KOPT-K1 (cell line): ENCODE measurements around the gene PGAM4.

Experiments
- H3K27ac ChIP-seq: fragments of 200-600 bp; sonication (generic); 2 replicates; pipeline ENCODE4 v1.5.1; 2016; ENCODE audit warnings: antibody characterized with exemption, mild to moderate bottlenecking, low read depth, low read length; ENCODE audit not compliant: poor library complexity, severe bottlenecking
- H3K36me3 ChIP-seq: fragments of 200-600 bp; sonication (generic); 2 replicates; pipeline ENCODE4 v1.5.1; 2017; ENCODE audit warnings: antibody characterized with exemption, mild to moderate bottlenecking, low read length, moderate library complexity; ENCODE audit not compliant: insufficient read depth
- H3K9me3 ChIP-seq: fragments of 200-600 bp; sonication (generic); 2 replicates; pipeline ENCODE4 v1.5.1; 2017; ENCODE audit warnings: antibody characterized with exemption, low read length, mild to moderate bottlenecking; ENCODE audit not compliant: insufficient read depth, poor library complexity, severe bottlenecking

Gene PGAM4

DNA sequence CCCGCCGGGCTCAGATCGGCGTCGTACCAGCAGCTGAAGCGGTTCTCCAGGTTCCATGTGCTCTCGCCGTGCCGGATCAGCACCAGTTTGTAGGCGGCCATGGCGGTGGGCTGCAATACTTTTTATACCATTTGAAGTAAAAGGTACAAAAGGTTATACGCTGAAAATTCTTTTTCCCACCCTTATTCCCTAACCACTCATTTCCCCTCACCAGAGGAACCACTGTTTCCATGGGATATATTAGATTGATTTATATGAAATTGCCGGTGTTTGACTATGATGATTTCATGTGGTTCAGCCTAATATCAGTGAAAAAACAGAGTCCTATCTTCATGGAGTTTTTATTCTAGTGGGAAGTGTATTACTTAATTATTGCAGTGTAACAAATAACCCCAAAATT, at the start of gene PGAM4:
Gene PGAM4 (minus strand): TSS at position 101 of the 400 bp plus-strand sequence. CDS start 0 bp downstream, at position 101.
- no peaks in the 10 kb centered on the region for H3K9me3 ChIP-seq
- no peaks in the 10 kb centered on the region for H3K36me3 ChIP-seq
- H3K27ac ChIP-seq: no peak within 1 kb of the TSS

DNA sequence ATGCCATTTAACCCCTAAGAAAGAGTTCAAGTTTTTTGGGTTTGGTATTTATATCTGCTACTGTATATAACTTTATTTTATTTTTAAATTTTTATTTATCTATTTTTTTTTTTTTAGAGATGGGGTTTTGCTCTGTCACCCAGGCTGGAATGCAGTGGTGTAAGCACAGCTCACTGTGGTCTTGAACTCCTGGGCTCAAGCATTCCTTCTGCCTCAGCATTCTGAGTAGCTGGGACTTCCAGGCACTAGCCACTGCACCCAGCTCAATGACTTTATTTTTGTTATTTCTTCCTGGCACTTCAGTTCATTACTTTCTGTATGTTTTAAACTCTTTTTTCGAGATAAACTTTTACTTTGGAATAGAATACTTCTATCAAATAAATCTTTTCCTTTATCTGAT, 42.4 kb upstream of the PGAM4 start:
- Histone ChIP-seq H3K36me3 (no peaks in the 10 kb centered on the region), H3K27ac (no peak overlapping the region), H3K9me3 (no peaks in the 10 kb centered on the region)

DNA sequence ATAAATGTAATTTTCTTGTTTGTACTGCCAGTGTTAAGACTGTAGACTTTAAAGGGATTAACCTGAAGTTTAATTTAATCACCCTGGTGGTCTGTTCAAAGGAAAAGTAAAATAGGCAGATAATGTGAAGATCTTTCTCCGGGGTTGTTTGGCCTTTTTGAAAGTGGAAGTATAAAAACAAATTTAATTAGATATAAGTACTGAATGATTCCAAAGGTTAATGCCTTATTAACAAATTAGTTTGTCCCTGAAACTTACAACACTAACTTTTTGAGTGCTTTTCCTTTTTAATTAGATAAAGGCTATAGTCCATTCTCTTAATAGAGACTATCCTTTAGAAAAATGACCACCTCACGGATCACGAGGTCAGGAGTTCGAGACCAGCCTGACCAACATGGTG, 10.4 kb upstream of the PGAM4 start:
- no peaks in the 10 kb centered on the region for H3K9me3 ChIP-seq
- H3K27ac ChIP-seq: no peak overlapping the region
- no peaks in the 10 kb centered on the region for H3K36me3 ChIP-seq

- Histone ChIP-seq H3K27ac (no peak overlapping the region), H3K36me3 (no peaks in the 10 kb centered on the region), H3K9me3 (no peaks in the 10 kb centered on the region)
These were observed 8.1 kb upstream of the PGAM4 start for GRCh38 chrX:77977518-77977917.

DNA sequence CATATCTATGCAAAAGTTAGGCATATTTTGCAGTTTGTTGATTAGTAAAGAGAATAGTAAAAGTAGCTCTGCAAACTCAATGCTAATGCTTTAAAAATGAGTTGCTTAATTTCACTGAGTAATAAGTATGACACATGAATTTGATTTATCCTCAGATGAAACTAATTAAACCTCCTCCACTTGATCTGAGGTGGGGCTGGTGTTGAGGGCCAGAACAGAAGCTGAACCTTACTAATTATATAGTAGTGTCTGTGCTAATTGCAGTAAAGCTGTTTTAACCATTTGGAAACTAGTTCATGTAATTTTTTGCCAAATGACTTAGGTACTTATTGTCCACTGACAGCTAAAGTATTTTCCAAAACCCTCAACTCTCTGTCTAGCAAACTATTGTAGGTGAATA, 7.7 kb upstream of the PGAM4 start:
- Histone ChIP-seq H3K27ac (no peak overlapping the region), H3K36me3 (no peaks in the 10 kb centered on the region), H3K9me3 (no peaks in the 10 kb centered on the region)

GRCh38 chrX:77975755-77976154, 6.3 kb upstream of the PGAM4 start:
- Histone ChIP-seq H3K9me3 (no peaks in the 10 kb centered on the region), H3K27ac (no peak overlapping the region)

GRCh38 chrX:77967631-77968030, 1.8 kb downstream of the PGAM4 start:
- no peak overlapping the region for H3K27ac ChIP-seq
- H3K9me3 ChIP-seq: no peaks in the 10 kb centered on the region
- no peaks in the 10 kb centered on the region for H3K36me3 ChIP-seq

More at GRCh38 chrX:77975755-77976154, 6.3 kb upstream of the PGAM4 start:
- no peaks in the 10 kb centered on the region for H3K36me3 ChIP-seq

- H3K9me3 ChIP-seq: no peaks in the 10 kb centered on the region
- no peak overlapping the region for H3K27ac ChIP-seq
- H3K36me3 ChIP-seq: no peaks in the 10 kb centered on the region
These were observed 3.1 kb downstream of the PGAM4 start for GRCh38 chrX:77966361-77966760.

DNA sequence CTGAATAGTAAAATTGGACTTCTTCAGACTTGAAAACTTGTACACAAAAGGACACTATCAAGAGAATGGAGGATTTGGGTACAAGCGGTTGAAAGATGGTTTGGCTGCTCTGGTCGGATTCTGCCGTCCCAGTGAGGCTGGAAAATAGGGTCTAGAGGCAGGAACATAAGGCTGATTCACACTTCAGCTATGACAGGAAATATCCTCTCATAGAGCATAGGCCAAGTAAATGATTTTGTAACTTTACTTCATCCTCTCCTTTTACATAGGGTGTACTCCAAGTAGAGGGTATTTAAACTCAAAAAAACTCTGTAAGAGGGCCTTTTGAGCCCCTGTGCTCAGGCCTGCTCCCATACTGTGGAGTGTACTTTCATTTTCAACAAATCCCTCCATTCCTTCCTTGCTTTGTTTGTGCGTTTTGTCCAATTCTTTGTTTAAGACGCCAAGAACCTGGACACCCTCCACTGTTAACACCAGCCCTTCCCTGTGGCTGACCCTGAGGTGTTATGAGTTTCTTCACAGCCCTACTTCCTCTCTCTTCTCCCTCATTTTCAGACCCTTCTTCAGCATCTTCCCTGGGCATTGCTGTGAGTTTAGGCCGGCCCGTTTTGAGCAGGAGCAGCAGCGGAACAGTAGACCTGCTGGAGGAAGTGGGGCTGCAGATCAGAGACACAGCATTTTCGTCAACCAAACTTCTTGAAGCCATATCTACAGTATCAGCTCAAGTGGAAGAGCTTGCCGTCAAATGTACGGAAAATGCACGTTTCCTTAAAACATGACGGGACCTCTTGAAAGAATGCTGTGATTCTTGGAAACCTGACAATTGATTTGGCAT, 7.2 kb downstream of the PGAM4 start:
- H3K36me3 ChIP-seq: no peaks in the 10 kb centered on the region
- peak overlapping the region; percentile 57 for H3K27ac ChIP-seq
- H3K9me3 ChIP-seq: no peaks in the 10 kb centered on the region

- Histone ChIP-seq H3K27ac (no peak overlapping the region), H3K9me3 (no peaks in the 10 kb centered on the region)
These were observed 8.4 kb downstream of the PGAM4 start for GRCh38 chrX:77961063-77961462.

GRCh38 chrX:77960567-77960966, 8.9 kb downstream of the PGAM4 start:
- no peak overlapping the region for H3K27ac ChIP-seq
- no peaks in the 10 kb centered on the region for H3K36me3 ChIP-seq

More at GRCh38 chrX:77961063-77961462, 8.4 kb downstream of the PGAM4 start:
- H3K36me3 ChIP-seq: no peaks in the 10 kb centered on the region

DNA sequence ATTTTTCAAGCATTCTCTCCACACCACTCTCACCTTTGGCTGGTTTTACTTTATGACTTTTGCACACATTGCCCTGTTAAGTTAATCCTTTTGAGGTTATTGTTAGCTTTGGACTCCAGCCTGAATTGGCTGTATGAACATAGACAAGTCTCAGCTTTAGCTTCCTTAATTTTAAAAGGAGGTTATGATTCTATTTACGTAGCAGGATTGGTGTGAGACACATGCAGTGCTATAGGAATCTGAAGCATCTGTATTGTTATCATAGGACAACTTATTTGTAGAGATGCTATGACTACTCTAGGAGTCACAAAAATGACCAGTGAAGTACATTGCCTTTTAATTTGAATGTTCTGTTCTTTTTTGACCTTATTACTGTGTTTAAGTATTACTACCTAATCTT, 15.7 kb downstream of the PGAM4 start:
- H3K9me3 ChIP-seq: no peaks in the 10 kb centered on the region
- H3K36me3 ChIP-seq: no peaks in the 10 kb centered on the region
- H3K27ac ChIP-seq: no peak overlapping the region

More at GRCh38 chrX:77960567-77960966, 8.9 kb downstream of the PGAM4 start:
- H3K9me3 ChIP-seq: no peaks in the 10 kb centered on the region

DNA sequence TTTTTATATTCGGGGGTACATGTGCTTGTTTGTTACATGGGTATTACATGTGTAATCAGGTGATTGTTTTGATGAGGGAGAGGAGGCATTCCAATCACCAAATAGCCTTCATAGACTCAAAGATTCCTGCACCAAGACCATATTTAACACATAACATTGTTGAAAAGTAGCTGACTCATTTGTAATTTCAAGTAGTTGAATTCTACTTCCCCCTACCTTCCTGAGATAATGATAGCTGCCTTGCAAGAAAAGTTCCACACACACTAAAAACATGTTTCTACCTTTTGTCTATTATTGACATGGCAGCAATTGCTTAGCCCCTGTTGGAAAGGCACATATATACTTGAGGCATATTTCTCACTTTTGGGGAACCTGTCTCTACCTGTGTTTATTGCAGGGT, 16.1 kb downstream of the PGAM4 start:
- Histone ChIP-seq H3K9me3 (no peaks in the 10 kb centered on the region), H3K27ac (no peak overlapping the region), H3K36me3 (no peaks in the 10 kb centered on the region)

- Histone ChIP-seq H3K27ac (no peak overlapping the region), H3K36me3 (no peaks in the 10 kb centered on the region), H3K9me3 (no peaks in the 10 kb centered on the region)
These were observed 17.3 kb downstream of the PGAM4 start for GRCh38 chrX:77952173-77952572.

DNA sequence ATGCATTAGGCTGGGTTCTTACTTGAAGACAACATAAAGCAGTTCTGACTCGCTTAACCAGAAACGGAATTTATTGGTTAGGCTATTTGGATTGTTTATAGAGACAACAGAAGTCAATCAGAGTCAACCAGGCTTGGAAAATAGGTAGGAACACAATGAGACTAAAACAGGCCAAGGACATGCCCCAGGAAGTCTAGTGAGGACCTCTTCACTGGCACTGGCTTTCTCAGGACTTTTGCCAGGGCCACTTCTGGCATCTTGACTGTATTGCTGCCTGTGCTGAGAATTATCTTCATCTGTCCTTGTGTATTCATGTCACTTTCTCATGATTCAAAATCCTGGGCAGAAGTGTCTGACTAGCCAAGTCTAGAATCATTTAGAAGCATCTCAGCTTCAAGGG, 19.6 kb downstream of the PGAM4 start:
- no peak overlapping the region for H3K27ac ChIP-seq
- H3K36me3 ChIP-seq: no peaks in the 10 kb centered on the region
- no peaks in the 10 kb centered on the region for H3K9me3 ChIP-seq

DNA sequence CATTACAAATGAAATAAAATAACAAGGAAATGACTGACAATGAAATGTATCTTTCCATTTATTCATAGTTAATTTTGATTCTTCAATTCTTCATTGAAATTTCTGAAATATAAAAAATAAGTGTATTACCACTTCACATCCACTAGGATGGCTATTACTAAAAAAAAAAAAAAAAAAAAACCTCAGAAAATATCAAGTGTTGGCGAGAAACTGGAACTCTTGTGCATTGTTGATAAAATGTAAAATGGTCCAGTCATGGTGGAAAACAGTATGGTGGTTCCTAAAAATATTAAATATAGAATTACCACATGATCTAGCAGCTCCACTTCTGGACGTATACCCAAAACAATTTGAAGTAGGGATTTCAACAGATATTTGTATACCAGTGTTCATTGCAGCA, 22.9 kb downstream of the PGAM4 start:
- no peaks in the 10 kb centered on the region for H3K9me3 ChIP-seq
- H3K36me3 ChIP-seq: no peaks in the 10 kb centered on the region
- no peak overlapping the region for H3K27ac ChIP-seq
